Chondrocyte (in vitro differentiated cells): ENCODE results near the gene SPTSSA. TPM values are rescaled to one million over a fixed set of nuclear protein-coding genes. Genes with fewer than 3 reads are reported as not detected.
A peak's percentile ranks its signal among the peaks of the same experiment; 100 is the strongest.
"Not testable (repeated sequence)": the region's sequence is repeated elsewhere in the genome, so short reads cannot be mapped to it uniquely, and the experiment has no call there.

ENCODE experiments used
- DNase-seq: peaks from one replicate; pipeline ENCODE4 v3.0.0; 2021; ENCODE audit warnings: mixed read lengths, low spot score
- H3K27ac Mint-ChIP-seq: one replicate; pipeline ENCODE4 v1.8.0; 2021; ENCODE audit warnings: mild to moderate bottlenecking, moderate library complexity, mixed read lengths; ENCODE audit not compliant: unreplicated experiment
- H3K27me3 Mint-ChIP-seq: 2 replicates; pipeline ENCODE4 v1.8.0; 2021; ENCODE audit warnings: low read depth, mixed read lengths
- H3K36me3 Mint-ChIP-seq: 2 replicates; pipeline ENCODE4 v1.8.0; 2021; ENCODE audit warnings: low read depth, mixed read lengths
- H3K4me1 Mint-ChIP-seq: 2 replicates; pipeline ENCODE4 v1.8.0; 2021; ENCODE audit warnings: low read depth, mild to moderate bottlenecking, mixed read lengths
- H3K4me3 Mint-ChIP-seq: one replicate; pipeline ENCODE4 v1.8.0; 2021; ENCODE audit warnings: mild to moderate bottlenecking, moderate library complexity, mixed read lengths; ENCODE audit not compliant: unreplicated experiment
- H3K9me3 Mint-ChIP-seq: 2 replicates; pipeline ENCODE4 v1.8.0; 2021; ENCODE audit warnings: low read depth, mixed read lengths
- CTCF ChIP-seq: fragments of 200-600 bp; sonication (generic); IDR thresholded peaks from 2 replicates; pipeline ENCODE4 v1.5.0; 2021; ENCODE audit warnings: antibody characterized with exemption, mild to moderate bottlenecking, moderate library complexity
- long read RNA-seq: library from polyadenylated mRNA; stranded (forward); transcript quantifications from one replicate; pipeline ENCODE4 v2.0.0, GENCODE V29; 2021
- total RNA-seq: library from RNA; stranded (reverse); gene quantifications from 3 replicates; pipeline ENCODE4 v1.2.1, GENCODE V29; 2021

Gene SPTSSA
- 19.1 to 24.1 TPM (median 19.2 TPM) in 3 replicates for total RNA-seq
- long read RNA-seq, partial matches to known transcripts = 0 of 4 reads
- long read RNA-seq, other reads (novel, unspliced or antisense) = 0 of 4 reads

- H3K27me3 Mint-ChIP-seq = no peaks in the 10 kb centered on the region
- no peaks in the 10 kb centered on the region for H3K9me3 Mint-ChIP-seq
- H3K27ac Mint-ChIP-seq = peak within 1 kb of the TSS; percentile 93
- no peak for TF ChIP-seq CTCF
- H3K4me3 Mint-ChIP-seq = peak within 1 kb of the TSS; percentile 86
- no peaks in the 10 kb centered on the region for H3K36me3 Mint-ChIP-seq
- peak; percentile 95 for DNase-seq
- peaks cover 24% of the 10 kb centered on the region for H3K4me1 Mint-ChIP-seq
Observed at GRCh38 chr14:34462132-34462893, at the start of gene SPTSSA. SPTSSA (minus strand) TSS chr14:34462240; CDS start chr14:34462207, 33 bp downstream.

- TF ChIP-seq CTCF = no peak
- Mint-ChIP-seq H3K9me3 (no peaks in the 10 kb centered on the region), H3K4me1 (peaks cover 6% of the 10 kb centered on the region), H3K27me3 (no peaks in the 10 kb centered on the region), H3K4me3 (no peak overlapping the region), H3K27ac (no peak overlapping the region), H3K36me3 (no peaks in the 10 kb centered on the region)
- no peak for DNase-seq
Observed at GRCh38 chr14:34507884-34508283, 45.8 kb upstream of the SPTSSA start.

GRCh38 chr14:34507459-34507858 lies 45.4 kb upstream of the SPTSSA start:
- H3K36me3 Mint-ChIP-seq = no peaks in the 10 kb centered on the region
- H3K27ac Mint-ChIP-seq = no peak overlapping the region
- no peaks in the 10 kb centered on the region for H3K9me3 Mint-ChIP-seq
- no peak overlapping the region for H3K4me3 Mint-ChIP-seq
- no peak for DNase-seq
- no peak for TF ChIP-seq CTCF
- no peaks in the 10 kb centered on the region for H3K27me3 Mint-ChIP-seq
- H3K4me1 Mint-ChIP-seq = peaks cover 10% of the 10 kb centered on the region

- H3K27ac Mint-ChIP-seq, H3K4me3 Mint-ChIP-seq, H3K36me3 Mint-ChIP-seq, H3K9me3 Mint-ChIP-seq, H3K27me3 Mint-ChIP-seq, DNase-seq: not testable (repeated sequence)
- peaks cover 29% of the 10 kb centered on the region for H3K4me1 Mint-ChIP-seq
Observed at GRCh38 chr14:34505124-34505491, 43.1 kb upstream of the SPTSSA start.

- not testable (repeated sequence) for H3K4me3 Mint-ChIP-seq, H3K27ac Mint-ChIP-seq, DNase-seq, H3K9me3 Mint-ChIP-seq, H3K27me3 Mint-ChIP-seq, H3K36me3 Mint-ChIP-seq
- H3K4me1 Mint-ChIP-seq = peaks cover 29% of the 10 kb centered on the region
Observed at GRCh38 chr14:34504027-34504426, 42.0 kb upstream of the SPTSSA start.

GRCh38 chr14:34502545-34503225 lies 40.6 kb upstream of the SPTSSA start:
- Mint-ChIP-seq H3K4me1 (peaks cover 30% of the 10 kb centered on the region), H3K27ac (peak overlapping the region; percentile 87), H3K36me3 (no peaks in the 10 kb centered on the region), H3K27me3 (no peaks in the 10 kb centered on the region), H3K9me3 (no peaks in the 10 kb centered on the region), H3K4me3 (no peak overlapping the region)
- no peak for TF ChIP-seq CTCF
- no peak for DNase-seq
